Measurements from ENCODE around the gene TXNL1. TPM values are rescaled to one million over a fixed set of nuclear protein-coding genes. Genes with fewer than 3 reads are reported as not detected.

The TXNL1 gene
- total and polyA plus RNA-seq, 2 of the 13 experiments (the other 11 are each of a cell fraction or from before 2014, with no cell fraction given): 41.9 to 73.1 TPM

- no peaks in the 10 kb centered on the region for H4K20me1 ChIP-seq (ENCODE audit: insufficient read depth, low read length)
- no peaks in the 10 kb centered on the region for H3K79me2 ChIP-seq (ENCODE audit: insufficient read depth, low read length)
- H3K36me3 ChIP-seq (replicated peaks in 1 of 2; ENCODE audit: control insufficient read depth in 1 of 2, insufficient read depth in 2 of 2, low read length in 2 of 2): no peaks in the 10 kb centered on the region
- H2AFZ ChIP-seq (ENCODE audit: low read length): no peak overlapping the region
- BruUV-seq (replicated peaks): no TSS peak
- DNase-seq (ENCODE audit: low spot score) (no peak), ATAC-seq (no peak), FAIRE-seq (no peak)
- H3K27ac ChIP-seq (ENCODE audit: extremely low read length, insufficient read depth, low read length): no peak overlapping the region
- H3K9me3 ChIP-seq (ENCODE audit: low read length): no peaks in the 10 kb centered on the region
- intact Hi-C loops (cut with micrococcal nuclease; ENCODE audit: unreplicated experiment): no loop called here
- 12% methylated on average over 4 of the region's 4 CpGs for WGBS (ENCODE audit: low lambda C conversion rate)
- in situ Hi-C loops (cut with HindIII; ENCODE audit: extremely low pct_ligation_motif_present, low pct_unique_long_range_greater_than_20kb): no loop called here
- peaks cover 26% of the 10 kb centered on the region for H3K4me1 ChIP-seq (ENCODE audit: insufficient read depth, low read length)
- no peaks in the 10 kb centered on the region; a peak in 1 of 5 replicates for H3K27me3 ChIP-seq (ENCODE audit: control insufficient read depth in 1 of 2, insufficient read depth in 2 of 2, low read length in 2 of 2)
- no peak overlapping the region for H3K4me3 ChIP-seq (replicated peaks in 1 of 3; ENCODE audit: insufficient read depth in 1 of 3, low read depth in 2 of 3, low read length in 3 of 3)
- CTCF ChIA-PET (ENCODE audit: low intra/inter-chr PET ratio, low total read pairs): no interaction called here
- H3K4me2 ChIP-seq (ENCODE audit: low read depth, low read length): no peak overlapping the region
- POLR2A ChIA-PET: no interaction called here
- no peak overlapping the region for H3K9ac ChIP-seq (ENCODE audit: insufficient read depth, low read depth, low read length)
- TF ChIP-seq NFYC (CRISPR knock-in tag; IDR thresholded peaks at IDR 0.05): no peak
- TF ChIP-seq BRD4 (CRISPR knock-in tag; IDR thresholded peaks at IDR 0.05): no peak
- no peak for TF ChIP-seq ZFP36L1 (CRISPR knock-in tag; IDR thresholded peaks at IDR 0.05)
- no peak for TF ChIP-seq SP1 (IDR thresholded peaks at IDR 0.05)
- no peak for TF ChIP-seq SP1 (CRISPR knock-in tag; IDR thresholded peaks at IDR 0.05)
- TF ChIP-seq MBD4 (IDR thresholded peaks at IDR 0.05; ENCODE audit: borderline replicate concordance, low read length): no peak
- TF ChIP-seq ZNF839 (CRISPR knock-in tag; IDR thresholded peaks at IDR 0.05; ENCODE audit: borderline replicate concordance): no peak
- TF ChIP-seq HINFP (CRISPR knock-in tag; IDR thresholded peaks at IDR 0.05; ENCODE audit: low read depth): no peak
- no peak for TF ChIP-seq ZNF556 (CRISPR knock-in tag; IDR thresholded peaks at IDR 0.05; ENCODE audit: borderline replicate concordance)
- TF ChIP-seq ZNF513 (CRISPR knock-in tag; conservative IDR thresholded peaks at IDR 0.05): no peak
- no peak for TF ChIP-seq ZNF574 (CRISPR knock-in tag; IDR thresholded peaks at IDR 0.05)
- TF ChIP-seq SKIL (CRISPR knock-in tag; IDR thresholded peaks at IDR 0.05; ENCODE audit: borderline replicate concordance): no peak
- TF ChIP-seq U2AF1 (optimal IDR thresholded peaks at IDR 0.05; ENCODE audit: low read depth, low read length): no peak
- no peak for TF ChIP-seq SRF (IDR thresholded peaks at IDR 0.05; ENCODE audit: low read depth, low read length)
- TF ChIP-seq ZHX1 (CRISPR knock-in tag; IDR thresholded peaks at IDR 0.05; ENCODE audit: low read depth): no peak
Measured at GRCh38 chr18:56568986-56569385, 69.4 kb downstream of the TXNL1 start.

Measured in HepG2 (cell line).